ENCODE data around the gene NINJ2.

DNA sequence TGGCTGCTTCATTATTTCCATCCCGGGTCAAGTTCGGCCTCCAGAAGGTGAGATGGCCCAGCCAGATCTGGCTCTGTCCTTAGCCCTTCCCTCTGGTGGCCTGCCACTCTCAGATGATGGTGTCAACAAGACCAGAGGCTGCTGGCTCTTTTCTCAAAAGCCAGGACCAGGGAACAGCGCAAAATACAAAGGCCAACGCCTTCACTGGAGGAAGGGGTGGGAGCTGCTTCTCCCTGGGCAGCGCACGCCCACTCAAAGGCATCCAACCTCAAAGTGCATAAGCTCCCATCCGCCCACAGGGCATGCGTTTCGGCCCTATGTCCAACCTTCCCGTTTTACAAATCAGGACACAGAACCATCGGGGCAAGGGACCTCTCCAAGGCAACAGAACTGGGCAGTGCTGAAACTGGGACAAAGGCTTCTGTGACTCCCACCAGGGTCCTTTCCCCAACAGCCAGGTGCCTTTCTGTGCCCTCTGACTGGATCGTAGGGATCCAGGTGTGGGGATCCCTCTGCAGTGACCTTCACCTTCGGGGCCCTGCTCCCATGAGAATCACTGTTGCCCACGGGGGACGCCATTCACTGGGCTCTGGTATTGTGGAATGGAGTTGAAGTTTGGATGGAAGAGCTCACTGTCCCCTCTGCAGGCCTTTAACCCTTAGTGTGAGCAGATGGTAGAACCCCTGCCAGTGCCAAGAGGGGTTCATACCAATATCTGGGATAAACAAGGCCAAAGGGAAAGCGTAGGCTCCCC, 76.8 kb downstream of the NINJ2 start:
- TF ChIP-seq, protein P1, sequence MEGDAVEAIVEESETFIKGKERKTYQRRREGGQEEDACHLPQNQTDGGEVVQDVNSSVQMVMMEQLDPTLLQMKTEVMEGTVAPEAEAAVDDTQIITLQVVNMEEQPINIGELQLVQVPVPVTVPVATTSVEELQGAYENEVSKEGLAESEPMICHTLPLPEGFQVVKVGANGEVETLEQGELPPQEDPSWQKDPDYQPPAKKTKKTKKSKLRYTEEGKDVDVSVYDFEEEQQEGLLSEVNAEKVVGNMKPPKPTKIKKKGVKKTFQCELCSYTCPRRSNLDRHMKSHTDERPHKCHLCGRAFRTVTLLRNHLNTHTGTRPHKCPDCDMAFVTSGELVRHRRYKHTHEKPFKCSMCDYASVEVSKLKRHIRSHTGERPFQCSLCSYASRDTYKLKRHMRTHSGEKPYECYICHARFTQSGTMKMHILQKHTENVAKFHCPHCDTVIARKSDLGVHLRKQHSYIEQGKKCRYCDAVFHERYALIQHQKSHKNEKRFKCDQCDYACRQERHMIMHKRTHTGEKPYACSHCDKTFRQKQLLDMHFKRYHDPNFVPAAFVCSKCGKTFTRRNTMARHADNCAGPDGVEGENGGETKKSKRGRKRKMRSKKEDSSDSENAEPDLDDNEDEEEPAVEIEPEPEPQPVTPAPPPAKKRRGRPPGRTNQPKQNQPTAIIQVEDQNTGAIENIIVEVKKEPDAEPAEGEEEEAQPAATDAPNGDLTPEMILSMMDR (IDR thresholded peaks at IDR 0.05; ENCODE audit: poor library complexity, severe bottlenecking): no peak
- TF ChIP-seq EZH2 (IDR thresholded peaks at IDR 0.05; ENCODE audit: borderline replicate concordance, insufficient read depth, low read length, poor library complexity, severe bottlenecking) (no peak), POLR2AphosphoS5 (IDR thresholded peaks at IDR 0.05) (no peak), RAD21 (conservative IDR thresholded peaks at IDR 0.05) (no peak), SMC3 (conservative IDR thresholded peaks at IDR 0.05; ENCODE audit: poor library complexity) (no peak)
